HG03103 (cell line): Measurements from ENCODE around the gene ANKDD1B.
"Not testable (repeated sequence)": the region's sequence is repeated elsewhere in the genome, so short reads cannot be mapped to it uniquely, and the experiment has no call there.

ENCODE experiments used
- ATAC-seq: cut with Tn5 transposase; IDR thresholded peaks from one replicate; pipeline ENCODE4 v1.9.1; 2021; ENCODE audit warnings: low read depth; ENCODE audit not compliant: unreplicated experiment

ANKDD1B gene

GRCh38 chr5:75694781-75695180 is 83.5 kb downstream of the ANKDD1B start:
- ATAC-seq = no peak

- ATAC-seq = not testable (repeated sequence)
Observed at GRCh38 chr5:75695472-75696351, 84.5 kb downstream of the ANKDD1B start.

GRCh38 chr5:75701856-75702255 is 90.6 kb downstream of the ANKDD1B start:
- ATAC-seq = no peak

- no peak for ATAC-seq
Observed at GRCh38 chr5:75706016-75706415, 94.8 kb downstream of the ANKDD1B start.

GRCh38 chr5:75706775-75707174 is 95.5 kb downstream of the ANKDD1B start:
- no peak for ATAC-seq

GRCh38 chr5:75707911-75708509 is 96.8 kb downstream of the ANKDD1B start:
- no peak for ATAC-seq

GRCh38 chr5:75710637-75711036 is 99.4 kb downstream of the ANKDD1B start:
- no peak for ATAC-seq

GRCh38 chr5:75711151-75711550 is 99.9 kb downstream of the ANKDD1B start:
- no peak for ATAC-seq

GRCh38 chr5:75712091-75712490 is 100.8 kb downstream of the ANKDD1B start:
- no peak for ATAC-seq

GRCh38 chr5:75716715-75717081 is 105.4 kb downstream of the ANKDD1B start:
- ATAC-seq = peak; percentile 18

- ATAC-seq = peak; percentile 89
Observed at GRCh38 chr5:75717082-75717922, 106.0 kb downstream of the ANKDD1B start, which contains the start of gene POC5. TSS of gene POC5 (minus strand) at chr5:75717437. CDS start at chr5:75712937, 4,500 bp downstream.

GRCh38 chr5:75720882-75721281 is 109.6 kb downstream of the ANKDD1B start:
- ATAC-seq = no peak
